Measurements from ENCODE around the gene CPPED1. TPM values are rescaled to one million over a fixed set of nuclear protein-coding genes. Genes with fewer than 3 reads are reported as not detected.

Gene CPPED1
- total and polyA plus RNA-seq, 7 donors, result 9.5 to 23.8 (median 11.1) TPM

GRCh38 chr16:12811441-12812383 lies 8.0 kb upstream of the CPPED1 start:
- TF ChIP-seq POLR2A (IDR thresholded peaks at IDR 0.05) (no peak), CTCF (IDR thresholded peaks at IDR 0.05) (no peak), POLR2AphosphoS5 (IDR thresholded peaks at IDR 0.05) (no peak), EP300 (IDR thresholded peaks at IDR 0.05) (no peak)
- WGBS, 2 donors, result 90 to 92% methylated on average over 5 of the region's 5 CpGs
- intact Hi-C loops (cut with DNase I), result loop anchor here (10.0 kb wide), 1 partner anchor 357 kb away; no protein-coding TSS in a partner anchor

GRCh38 chr16:12805066-12805465 lies 1.4 kb upstream of the CPPED1 start:
- no peaks in the 10 kb centered on the region for H3K27me3 ChIP-seq
- TF ChIP-seq EP300 (IDR thresholded peaks at IDR 0.05), result no peak
- TF ChIP-seq CTCF (IDR thresholded peaks at IDR 0.05), result no peak
- TF ChIP-seq POLR2A (IDR thresholded peaks at IDR 0.05), result no peak
- TF ChIP-seq POLR2AphosphoS5 (IDR thresholded peaks at IDR 0.05), result no peak
- peaks cover 0 to 26% (median 11%) of the 10 kb centered on the region in 4 donors for H3K4me1 ChIP-seq
- no peaks in the 10 kb centered on the region for H3K9me3 ChIP-seq
- WGBS, 2 donors, result 65 to 85% methylated on average over 2 of the region's 2 CpGs
- no peak overlapping the region for H3K4me3 ChIP-seq
- intact Hi-C loops (cut with DNase I), result no loop called here
- H3K36me3 ChIP-seq, result no peaks in the 10 kb centered on the region
- H3K27ac ChIP-seq, result no peak overlapping the region
- no peak for DNase-seq

More at GRCh38 chr16:12811441-12812383, 8.0 kb upstream of the CPPED1 start:
- H3K36me3 ChIP-seq, result no peaks in the 10 kb centered on the region
- H3K27ac ChIP-seq, result no peak overlapping the region
- H3K4me1 ChIP-seq, result no peaks in the 10 kb centered on the region
- no peak for DNase-seq
- H3K9me3 ChIP-seq, result no peaks in the 10 kb centered on the region
- no peak overlapping the region for H3K4me3 ChIP-seq
- no peaks in the 10 kb centered on the region for H3K27me3 ChIP-seq

GRCh38 chr16:12804395-12804794 lies 708 bp upstream of the CPPED1 start:
- Histone ChIP-seq H3K4me3 (peak overlapping the region; percentile 51 to 66 (median 60)), H3K36me3 (no peaks in the 10 kb centered on the region), H3K4me1 (peaks cover 0 to 26% (median 11%) of the 10 kb centered on the region in 4 donors), H3K27ac (peak overlapping the region in 2 of 4 donors; percentile 79 to 81), H3K27me3 (no peaks in the 10 kb centered on the region), H3K9me3 (no peaks in the 10 kb centered on the region)
- TF ChIP-seq CTCF (IDR thresholded peaks at IDR 0.05), result no peak
- TF ChIP-seq POLR2AphosphoS5 (IDR thresholded peaks at IDR 0.05), result no peak
- no peak for TF ChIP-seq EP300 (IDR thresholded peaks at IDR 0.05)
- no peak for TF ChIP-seq POLR2A (IDR thresholded peaks at IDR 0.05)
- no peak for DNase-seq
- WGBS, 2 donors, result 80 to 88% methylated on average over 9 of the region's 9 CpGs
- intact Hi-C loops (cut with DNase I), result loop anchor here (5.0 kb wide), 1 partner anchor 707 kb away; no protein-coding TSS in a partner anchor

- 37 to 68% methylated on average over 6 of the region's 6 CpGs for WGBS, 2 donors
- peak overlapping the region in 3 of 4 donors; percentile 51 to 66 (median 62) for H3K4me3 ChIP-seq
Measured at GRCh38 chr16:12802661-12803060, 1.0 kb downstream of the CPPED1 start.

More at GRCh38 chr16:12802661-12803060, 1.0 kb downstream of the CPPED1 start:
- Histone ChIP-seq H3K27ac (peak overlapping the region in 3 of 4 donors; percentile 79 to 81 (median 80)), H3K27me3 (no peaks in the 10 kb centered on the region), H3K36me3 (no peaks in the 10 kb centered on the region), H3K9me3 (no peaks in the 10 kb centered on the region), H3K4me1 (peaks cover 0 to 26% (median 11%) of the 10 kb centered on the region in 4 donors)
- no peak for DNase-seq
- no peak for TF ChIP-seq POLR2AphosphoS5 (IDR thresholded peaks at IDR 0.05)
- no peak for TF ChIP-seq POLR2A (IDR thresholded peaks at IDR 0.05)
- TF ChIP-seq CTCF (IDR thresholded peaks at IDR 0.05), result no peak
- TF ChIP-seq EP300 (IDR thresholded peaks at IDR 0.05), result no peak
- intact Hi-C loops (cut with DNase I), result loop anchor here (5.0 kb wide), 1 partner anchor 705 kb away; no protein-coding TSS in a partner anchor

All from sigmoid colon (tissue), 7 donors.